B cell (primary cell): ENCODE data around the gene GADD45B. TPM values are rescaled to one million over a fixed set of nuclear protein-coding genes. Genes with fewer than 3 reads are reported as not detected.

Experiments used
- ATAC-seq: fragments of 200-7000 bp; cut with Tn5 transposase; one replicate; pipeline ENCODE4 v1.10.0; 2021; ENCODE audit warnings: low read depth, mild to moderate bottlenecking, moderate number of reproducible peaks, moderate library complexity
- CTCF ChIA-PET: fragments of 350-600 bp; sonication (Branson Sonifier 250); formaldehyde crosslinking; loops from one replicate; lab custom pipeline; 2021; ENCODE audit warnings: antibody characterized with exemption, inconsistent platforms; lab: Charles Lee
- POLR2A ChIA-PET: fragments of 350-600 bp; sonication (Branson Sonifier 250); formaldehyde crosslinking; loops from one replicate; lab custom pipeline; 2021; ENCODE audit warnings: antibody characterized with exemption; lab: Charles Lee
- DNase-seq: peaks from one replicate; pipeline ENCODE4 v3.0.0; 2013
- H2AFZ ChIP-seq: 2 replicates; pipeline ENCODE4 v1.6.1; 2012; ENCODE audit warnings: mild to moderate bottlenecking, low read depth, low read length; ENCODE audit not compliant: insufficient read depth, poor library complexity, severe bottlenecking
- H3K27ac ChIP-seq, 2 donors: 1 replicate in 1 of 2; 2 replicates in 1 of 2; pipeline ENCODE4 v1.5.1; 2012 to 2013; ENCODE audit warnings: low read length in 2 of 2, mild to moderate bottlenecking in 2 of 2, moderate library complexity in 1 of 2
- H3K27me3 ChIP-seq, 4 experiments: fragments of 200-600 bp in 1 of 4; sonication (generic) in 1 of 4; replicated peaks in 1 of 4; 1 replicate in 2 of 4; 2 replicates in 2 of 4; pipeline versions ENCODE4 v1.6.1 to v1.7.0; 2013 to 2016; ENCODE audit warnings: low read length in 3 of 4, mild to moderate bottlenecking in 2 of 4, mixed read lengths in 1 of 4, moderate library complexity in 1 of 4; ENCODE audit not compliant: insufficient read depth in 4 of 4, control insufficient read depth in 3 of 4; ENCODE audit errors: control extremely low read depth in 1 of 4
- H3K36me3 ChIP-seq, 2 experiments: replicated peaks in 1 of 2; 1 replicate in 1 of 2; 2 replicates in 1 of 2; pipeline versions ENCODE4 v1.6.1 to v1.7.1; 2013; ENCODE audit warnings: low read length in 1 of 2; ENCODE audit not compliant: insufficient read depth in 2 of 2, control insufficient read depth in 1 of 2; ENCODE audit errors: control extremely low read depth in 1 of 2, extremely low read depth in 1 of 2
- H3K4me1 ChIP-seq, 2 donors: fragments of 200-600 bp in 1 of 2; sonication (generic) in 1 of 2; 1 replicate in 1 of 2; 2 replicates in 1 of 2; pipeline versions ENCODE4 v1.5.1 to v1.6.1; 2013 to 2017; ENCODE audit warnings: low read length in 2 of 2; ENCODE audit not compliant: control insufficient read depth in 2 of 2, insufficient read depth in 2 of 2
- H3K4me2 ChIP-seq: replicated peaks from 2 replicates; pipeline ENCODE3; 2012; ENCODE audit warnings: mild to moderate bottlenecking, low read depth, low read length; ENCODE audit not compliant: poor library complexity, severe bottlenecking
- H3K4me3 ChIP-seq, 5 experiments: fragments of 200-600 bp in 1 of 5; sonication (generic) in 1 of 5; 1 replicate in 3 of 5; 2 replicates in 2 of 5; pipeline versions ENCODE4 v1.5.1 to v1.7.0; 2011 to 2016; ENCODE audit warnings: low read length in 4 of 5, mild to moderate bottlenecking in 4 of 5, low read depth in 2 of 5, control low read depth in 1 of 5, moderate library complexity in 1 of 5; ENCODE audit not compliant: insufficient read depth in 1 of 5; ENCODE audit errors: control extremely low read depth in 1 of 5, extremely low read depth in 1 of 5
- H3K79me2 ChIP-seq: fragments of 200-600 bp; sonication (generic); one replicate; pipeline ENCODE4 v1.6.0; 2016; ENCODE audit warnings: low read length; ENCODE audit not compliant: control insufficient read depth, insufficient read depth
- H3K9ac ChIP-seq: fragments of 200-600 bp; sonication (generic); 2 replicates; pipeline ENCODE4 v1.6.1; 2017; ENCODE audit warnings: mild to moderate bottlenecking, low read length, moderate library complexity
- H3K9me3 ChIP-seq, 3 donors: one replicate each; pipeline versions ENCODE4 v1.6.1 to v1.7.1; 2013; ENCODE audit warnings: low read length in 2 of 3; ENCODE audit not compliant: control insufficient read depth in 2 of 3, insufficient read depth in 1 of 3; ENCODE audit errors: control extremely low read depth in 1 of 3
- H4K20me1 ChIP-seq: 2 replicates; pipeline ENCODE4 v1.6.0; 2012; ENCODE audit warnings: mild to moderate bottlenecking, low read length; ENCODE audit not compliant: insufficient read depth, control insufficient read depth, poor library complexity, severe bottlenecking
- H3K27ac Mint-ChIP-seq: one replicate; pipeline ENCODE4 v1.8.0; 2021; ENCODE audit warnings: mixed read lengths
- H3K27me3 Mint-ChIP-seq: one replicate; pipeline ENCODE4 v1.8.0; 2021; ENCODE audit warnings: mixed read lengths
- H3K4me1 Mint-ChIP-seq: one replicate; pipeline ENCODE4 v1.8.0; 2021; ENCODE audit warnings: mixed read lengths
- H3K4me3 Mint-ChIP-seq: one replicate; pipeline ENCODE4 v1.8.0; 2021; ENCODE audit warnings: mixed read lengths
- H3K9me3 Mint-ChIP-seq: one replicate; pipeline ENCODE4 v1.8.0; 2022; ENCODE audit warnings: mixed read lengths; ENCODE audit not compliant: insufficient read depth
- EZH2 ChIP-seq: IDR thresholded peaks from 2 replicates; pipeline ENCODE4 v1.6.1; 2012; ENCODE audit warnings: borderline replicate concordance, low read depth, mild to moderate bottlenecking, moderate library complexity, low read length; ENCODE audit not compliant: insufficient read depth, poor library complexity, severe bottlenecking
- WGBS: methylation state at CpG from one replicate; pipeline ENCODE4 v1.1.5; 2013; ENCODE audit warnings: missing lambda C conversion rate; ENCODE audit not compliant: insufficient coverage; 5-methylcytosine and 5-hydroxymethylcytosine counted together
- intact Hi-C: fragments of 100-400 bp; cut with micrococcal nuclease; formaldehyde crosslinking; loops from one replicate; pipeline ENCODE4 v1.10.0; 2022
- polyA plus RNA-seq: library from polyadenylated mRNA; depleted of rRNA; stranded (reverse); fragments of >200 nt; gene quantifications from 2 replicates; pipeline ENCODE4 v1.2.3, GENCODE V29; 2012
- total RNA-seq, 2 donors: library from RNA; stranded (reverse); fragments of 120-200 nt in 1 of 2; gene quantifications; 1 replicate in 1 of 2; 2 replicates in 1 of 2; pipeline versions ENCODE4 v1.2.3 to v1.2.4, GENCODE V29; 2013 to 2022
- TF ChIP-seq, protein P1 (sequence below): fragments of 200-600 bp; IDR thresholded peaks from one replicate; pipeline ENCODE4 v1.8.0; 2022; ENCODE audit warnings: antibody characterized with exemption, mild to moderate bottlenecking

The GADD45B gene
- total and polyA plus RNA-seq, 2 donors (not counting 1 experiment from before 2014, with no cell fraction given) = 166 to 215 TPM

DNA sequence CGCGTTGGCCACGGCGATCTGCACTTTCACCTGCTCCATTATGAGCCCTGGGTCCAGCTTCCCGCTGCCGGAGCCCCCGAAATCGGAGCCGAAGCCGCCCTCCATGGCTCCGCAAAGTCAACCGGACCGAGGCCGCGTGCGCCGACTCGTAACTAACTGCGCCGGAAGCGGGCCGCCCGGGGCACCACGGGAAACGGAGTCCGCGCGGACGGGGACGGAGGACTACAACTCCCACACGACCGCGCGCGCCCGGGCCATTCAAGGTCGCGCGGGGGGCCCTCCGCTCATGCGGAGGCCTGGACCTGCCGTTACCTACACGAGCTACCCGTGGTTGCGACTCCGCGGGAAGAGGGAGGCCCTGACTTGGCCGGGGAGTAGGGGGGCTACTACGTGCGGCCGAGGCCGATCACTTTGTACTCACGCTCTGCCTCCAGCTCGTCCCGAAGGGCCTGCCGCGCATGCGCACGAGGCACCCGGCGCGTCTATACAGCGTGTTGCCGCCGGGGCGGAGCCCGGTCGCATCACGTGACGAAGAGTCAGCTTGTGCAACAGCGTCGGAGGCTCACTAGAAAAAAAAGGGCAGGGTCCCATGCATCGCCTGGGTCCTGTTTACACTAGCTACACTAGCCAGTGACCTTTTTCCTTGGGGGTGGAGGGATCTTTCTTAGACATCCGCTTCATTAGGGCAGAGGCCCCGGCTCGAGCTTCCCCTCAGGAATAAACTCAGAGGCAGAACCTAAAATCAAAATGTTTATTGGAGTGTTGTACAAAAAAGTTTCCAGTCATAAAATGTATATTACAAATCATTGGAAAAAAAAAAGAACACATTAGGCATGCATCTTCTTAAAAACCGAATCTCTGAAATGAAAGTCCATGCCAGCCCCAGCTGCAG is 48.3 kb upstream of the GADD45B start, which contains the start of gene TIMM13:
Gene TIMM13 (minus strand): TSS at position 158 of the 892 bp plus-strand sequence. CDS start 53 bp downstream, at position 105.
- Histone ChIP-seq H3K4me1 (peaks cover 15 to 21% of the 10 kb centered on the region in 2 donors), H2AFZ (peak within 1 kb of the TSS; percentile 82), H3K36me3 (peaks cover 0 to 12% of the 10 kb centered on the region in 2 experiments), H3K79me2 (peaks cover 25% of the 10 kb centered on the region), H3K9ac (peak within 1 kb of the TSS; percentile 98), H3K27me3 (no peaks in the 10 kb centered on the region), H3K4me3 (peak within 1 kb of the TSS; percentile 57 to 90 (median 74)), H4K20me1 (peaks cover 21% of the 10 kb centered on the region), H3K4me2 (peak within 1 kb of the TSS; percentile 97), H3K27ac (peak within 1 kb of the TSS; percentile 75 to 80), H3K9me3 (no peaks in the 10 kb centered on the region)
- ChIA-PET POLR2A (interaction anchor here (0.6 to 1.5 kb wide), 8 partner anchors 29 to 485 kb away, joined by 3 to 7 read pairs (median 3); partner anchors contain the start of gene LMNB2), CTCF (interaction anchor here (0.6 to 1.4 kb wide), 6 partner anchors 26 to 276 kb away, joined by 3 to 7 read pairs (median 4); partner anchors contain the start of genes AP3D1 and LMNB2)
- Mint-ChIP-seq H3K4me1 (peaks cover 13% of the 10 kb centered on the region), H3K4me3 (peak within 1 kb of the TSS; percentile 96), H3K27ac (peak within 1 kb of the TSS; percentile 98), H3K9me3 (no peaks in the 10 kb centered on the region), H3K27me3 (no peaks in the 10 kb centered on the region)
- peak; percentile 93 for ATAC-seq
- intact Hi-C loops = loop anchor here (1.0 to 5.0 kb wide), 5 partner anchors 30 to 615 kb away; partner anchors contain the start of genes AP3D1, ATP8B3, PLEKHJ1 and SF3A2
- peak; percentile 99 for DNase-seq
- under 1% methylated on average over 66 of the region's 77 CpGs for WGBS
- TF ChIP-seq EZH2 = no peak
- TF ChIP-seq, protein P1, sequence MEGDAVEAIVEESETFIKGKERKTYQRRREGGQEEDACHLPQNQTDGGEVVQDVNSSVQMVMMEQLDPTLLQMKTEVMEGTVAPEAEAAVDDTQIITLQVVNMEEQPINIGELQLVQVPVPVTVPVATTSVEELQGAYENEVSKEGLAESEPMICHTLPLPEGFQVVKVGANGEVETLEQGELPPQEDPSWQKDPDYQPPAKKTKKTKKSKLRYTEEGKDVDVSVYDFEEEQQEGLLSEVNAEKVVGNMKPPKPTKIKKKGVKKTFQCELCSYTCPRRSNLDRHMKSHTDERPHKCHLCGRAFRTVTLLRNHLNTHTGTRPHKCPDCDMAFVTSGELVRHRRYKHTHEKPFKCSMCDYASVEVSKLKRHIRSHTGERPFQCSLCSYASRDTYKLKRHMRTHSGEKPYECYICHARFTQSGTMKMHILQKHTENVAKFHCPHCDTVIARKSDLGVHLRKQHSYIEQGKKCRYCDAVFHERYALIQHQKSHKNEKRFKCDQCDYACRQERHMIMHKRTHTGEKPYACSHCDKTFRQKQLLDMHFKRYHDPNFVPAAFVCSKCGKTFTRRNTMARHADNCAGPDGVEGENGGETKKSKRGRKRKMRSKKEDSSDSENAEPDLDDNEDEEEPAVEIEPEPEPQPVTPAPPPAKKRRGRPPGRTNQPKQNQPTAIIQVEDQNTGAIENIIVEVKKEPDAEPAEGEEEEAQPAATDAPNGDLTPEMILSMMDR = no peak
